WTC11 (cell line): Measurements from ENCODE around the gene LARGE1. TPM values are rescaled to one million over a fixed set of nuclear protein-coding genes. Genes with fewer than 3 reads are reported as not detected.

Experiments
- ATAC-seq: fragments of 200-7000 bp; cut with Tn5 transposase; 2 replicates; pipeline ENCODE4 v1.10.0; 2021; ENCODE audit warnings: mild to moderate bottlenecking, moderate library complexity
- CTCF ChIA-PET: fragments of 300-600 bp; sonication (Branson Sonifier 250); formaldehyde crosslinking; loops from one replicate; lab custom pipeline; 2021; ENCODE audit warnings: antibody characterized with exemption; lab: Charles Lee
- POLR2A ChIA-PET: fragments of 350-600 bp; sonication (Branson Sonifier 250); formaldehyde crosslinking; loops from one replicate; lab custom pipeline; 2021; ENCODE audit warnings: antibody characterized with exemption; lab: Charles Lee
- DNase-seq: peaks from one replicate; pipeline ENCODE4 v3.0.0; 2021; ENCODE audit warnings: low spot score
- H3K27ac Mint-ChIP-seq: 2 replicates; pipeline ENCODE4 v1.8.0; 2021; ENCODE audit warnings: mixed read lengths
- H3K27me3 Mint-ChIP-seq: 2 replicates; pipeline ENCODE4 v1.8.0; 2021; ENCODE audit warnings: low read depth, mild to moderate bottlenecking, moderate library complexity, mixed read lengths
- H3K36me3 Mint-ChIP-seq: 2 replicates; pipeline ENCODE4 v1.8.0; 2021; ENCODE audit warnings: mixed read lengths
- H3K4me1 Mint-ChIP-seq: 2 replicates; pipeline ENCODE4 v1.8.0; 2022; ENCODE audit warnings: mixed read lengths
- H3K4me3 Mint-ChIP-seq: 2 replicates; pipeline ENCODE4 v1.8.0; 2021; ENCODE audit warnings: mild to moderate bottlenecking, moderate library complexity, mixed read lengths
- H3K9me3 Mint-ChIP-seq: 2 replicates; pipeline ENCODE4 v1.8.0; 2021; ENCODE audit warnings: mixed read lengths
- AR ChIP-seq: fragments of 250-450 bp; sonication (Bioruptor Pico); IDR thresholded peaks from 2 replicates; pipeline ENCODE4 v1.9.0; 2021; ENCODE audit warnings: mild to moderate bottlenecking
- ATF1 ChIP-seq: sonication (generic); formaldehyde crosslinking; IDR thresholded peaks from 2 replicates; pipeline ENCODE4 v1.8.1; 2023; ENCODE audit warnings: mild to moderate bottlenecking, moderate library complexity, missing genetic modification reagents
- E2F1 ChIP-seq: sonication (generic); formaldehyde crosslinking; IDR thresholded peaks from 2 replicates; pipeline ENCODE4 v1.8.0; 2022; ENCODE audit warnings: mild to moderate bottlenecking, missing genetic modification reagents
- ERG ChIP-seq: fragments of 250-450 bp; sonication (Bioruptor Pico); IDR thresholded peaks from 2 replicates; pipeline ENCODE4 v1.8.0; 2021; ENCODE audit warnings: mild to moderate bottlenecking
- ESRRA ChIP-seq: sonication (generic); formaldehyde crosslinking; IDR thresholded peaks from 2 replicates; pipeline ENCODE4 v1.8.1; 2022; ENCODE audit warnings: mild to moderate bottlenecking, missing genetic modification reagents, borderline replicate concordance
- ETV6 ChIP-seq: sonication (generic); formaldehyde crosslinking; IDR thresholded peaks from 2 replicates; pipeline ENCODE4 v1.8.1; 2022; ENCODE audit warnings: mild to moderate bottlenecking, missing genetic modification reagents
- FOXK1 ChIP-seq: sonication (generic); formaldehyde crosslinking; IDR thresholded peaks from 2 replicates; pipeline ENCODE4 v1.8.0; 2022; ENCODE audit warnings: mild to moderate bottlenecking, moderate library complexity, missing genetic modification reagents
- FOXP1 ChIP-seq: sonication (generic); formaldehyde crosslinking; IDR thresholded peaks from 2 replicates; pipeline ENCODE4 v1.8.0; 2022; ENCODE audit warnings: missing genetic modification reagents, mild to moderate bottlenecking, moderate library complexity, borderline replicate concordance
- HMGXB4 ChIP-seq: sonication (generic); formaldehyde crosslinking; IDR thresholded peaks from 2 replicates; pipeline ENCODE4 v1.8.1; 2023; ENCODE audit warnings: mild to moderate bottlenecking, moderate library complexity, missing genetic modification reagents
- IRF2 ChIP-seq: sonication (generic); formaldehyde crosslinking; IDR thresholded peaks from 2 replicates; pipeline ENCODE4 v1.8.0; 2022; ENCODE audit warnings: low read depth, missing genetic modification reagents, borderline replicate concordance
- MLX ChIP-seq: sonication (generic); formaldehyde crosslinking; IDR thresholded peaks from 2 replicates; pipeline ENCODE4 v1.8.1; 2023; ENCODE audit warnings: mild to moderate bottlenecking, missing genetic modification reagents, moderate library complexity
- MXD4 ChIP-seq: fragments of 250-450 bp; sonication (Bioruptor Pico); IDR thresholded peaks from 2 replicates; pipeline ENCODE4 v1.8.0; 2021; ENCODE audit warnings: mild to moderate bottlenecking, moderate library complexity, borderline replicate concordance
- NR1H2 ChIP-seq: sonication (generic); formaldehyde crosslinking; IDR thresholded peaks from 2 replicates; pipeline ENCODE4 v1.9.0; 2021; ENCODE audit warnings: mild to moderate bottlenecking, moderate library complexity, missing genetic modification reagents
- NR2C2 ChIP-seq: sonication (generic); formaldehyde crosslinking; IDR thresholded peaks from 2 replicates; pipeline ENCODE4 v1.8.0; 2022; ENCODE audit warnings: mild to moderate bottlenecking, missing genetic modification reagents
- ZNF423 ChIP-seq: fragments of 250-450 bp; sonication (Bioruptor Pico); IDR thresholded peaks from 2 replicates; pipeline ENCODE4 v2.1.2; 2022; ENCODE audit warnings: mild to moderate bottlenecking, moderate library complexity
- total RNA-seq: library from RNA; stranded (reverse); gene quantifications from 3 replicates; pipeline ENCODE4 v1.2.3, GENCODE V29; 2021
- TF ChIP-seq, protein P1 (sequence below): sonication (generic); formaldehyde crosslinking; IDR thresholded peaks from 2 replicates; pipeline ENCODE4 v1.8.1; 2022; ENCODE audit warnings: low read depth, mild to moderate bottlenecking, moderate library complexity, missing genetic modification reagents, borderline replicate concordance
- TF ChIP-seq, protein P2 (sequence below): fragments of 250-450 bp; sonication (Bioruptor Pico); IDR thresholded peaks from 2 replicates; pipeline ENCODE4 v1.9.0; 2021; ENCODE audit warnings: mild to moderate bottlenecking, borderline replicate concordance

Gene LARGE1
- total RNA-seq, 1 experiment from 2014 or later, result 72.6 TPM

DNA sequence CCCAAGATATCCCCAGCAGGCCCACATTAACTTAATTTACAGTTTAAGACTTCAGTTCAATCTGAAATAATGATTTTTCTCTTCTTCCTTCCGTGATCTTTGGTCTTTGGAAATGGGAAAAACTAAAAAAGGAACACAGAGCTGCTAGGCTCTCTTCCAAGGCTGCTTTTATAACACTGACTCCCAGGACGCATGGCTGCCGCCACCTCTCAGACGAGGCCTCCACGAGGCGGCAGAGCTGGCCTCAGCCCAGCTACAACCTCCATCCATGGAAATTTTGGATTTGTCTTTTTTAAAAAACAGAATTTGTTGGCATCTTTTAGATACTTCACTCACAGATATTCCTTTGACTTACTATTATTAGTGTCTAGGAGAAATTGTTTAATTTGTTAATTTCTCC is 476.6 kb downstream of the LARGE1 start:
- POLR2A ChIA-PET, result no interaction called here
- ATAC-seq, result no peak
- CTCF ChIA-PET, result no interaction called here
- no peaks in the 10 kb centered on the region for H3K4me1 Mint-ChIP-seq
- H3K27ac Mint-ChIP-seq, result no peak overlapping the region
- DNase-seq, result no peak
- no peak for TF ChIP-seq ERG (CRISPR knock-in tag)
- no peak for TF ChIP-seq NR1H2 (CRISPR knock-in tag)
- no peak for TF ChIP-seq ESRRA (CRISPR knock-in tag)
- no peak for TF ChIP-seq MLX (CRISPR knock-in tag)
- TF ChIP-seq, protein P1, sequence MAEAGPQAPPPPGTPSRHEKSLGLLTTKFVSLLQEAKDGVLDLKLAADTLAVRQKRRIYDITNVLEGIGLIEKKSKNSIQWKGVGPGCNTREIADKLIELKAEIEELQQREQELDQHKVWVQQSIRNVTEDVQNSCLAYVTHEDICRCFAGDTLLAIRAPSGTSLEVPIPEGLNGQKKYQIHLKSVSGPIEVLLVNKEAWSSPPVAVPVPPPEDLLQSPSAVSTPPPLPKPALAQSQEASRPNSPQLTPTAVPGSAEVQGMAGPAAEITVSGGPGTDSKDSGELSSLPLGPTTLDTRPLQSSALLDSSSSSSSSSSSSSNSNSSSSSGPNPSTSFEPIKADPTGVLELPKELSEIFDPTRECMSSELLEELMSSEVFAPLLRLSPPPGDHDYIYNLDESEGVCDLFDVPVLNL, result no peak
- no peak for TF ChIP-seq FOXK1 (CRISPR knock-in tag)
- TF ChIP-seq FOXP1 (CRISPR knock-in tag), result no peak
- no peak for TF ChIP-seq MXD4 (CRISPR knock-in tag)
- no peak for TF ChIP-seq AR (CRISPR knock-in tag)
- TF ChIP-seq E2F1 (CRISPR knock-in tag), result no peak
- TF ChIP-seq ZNF423 (CRISPR knock-in tag), result no peak
- TF ChIP-seq HMGXB4 (CRISPR knock-in tag), result no peak
- no peak for TF ChIP-seq NR2C2 (CRISPR knock-in tag)
- TF ChIP-seq ETV6 (CRISPR knock-in tag), result no peak
- no peak for TF ChIP-seq ATF1 (CRISPR knock-in tag)
- TF ChIP-seq, protein P2, sequence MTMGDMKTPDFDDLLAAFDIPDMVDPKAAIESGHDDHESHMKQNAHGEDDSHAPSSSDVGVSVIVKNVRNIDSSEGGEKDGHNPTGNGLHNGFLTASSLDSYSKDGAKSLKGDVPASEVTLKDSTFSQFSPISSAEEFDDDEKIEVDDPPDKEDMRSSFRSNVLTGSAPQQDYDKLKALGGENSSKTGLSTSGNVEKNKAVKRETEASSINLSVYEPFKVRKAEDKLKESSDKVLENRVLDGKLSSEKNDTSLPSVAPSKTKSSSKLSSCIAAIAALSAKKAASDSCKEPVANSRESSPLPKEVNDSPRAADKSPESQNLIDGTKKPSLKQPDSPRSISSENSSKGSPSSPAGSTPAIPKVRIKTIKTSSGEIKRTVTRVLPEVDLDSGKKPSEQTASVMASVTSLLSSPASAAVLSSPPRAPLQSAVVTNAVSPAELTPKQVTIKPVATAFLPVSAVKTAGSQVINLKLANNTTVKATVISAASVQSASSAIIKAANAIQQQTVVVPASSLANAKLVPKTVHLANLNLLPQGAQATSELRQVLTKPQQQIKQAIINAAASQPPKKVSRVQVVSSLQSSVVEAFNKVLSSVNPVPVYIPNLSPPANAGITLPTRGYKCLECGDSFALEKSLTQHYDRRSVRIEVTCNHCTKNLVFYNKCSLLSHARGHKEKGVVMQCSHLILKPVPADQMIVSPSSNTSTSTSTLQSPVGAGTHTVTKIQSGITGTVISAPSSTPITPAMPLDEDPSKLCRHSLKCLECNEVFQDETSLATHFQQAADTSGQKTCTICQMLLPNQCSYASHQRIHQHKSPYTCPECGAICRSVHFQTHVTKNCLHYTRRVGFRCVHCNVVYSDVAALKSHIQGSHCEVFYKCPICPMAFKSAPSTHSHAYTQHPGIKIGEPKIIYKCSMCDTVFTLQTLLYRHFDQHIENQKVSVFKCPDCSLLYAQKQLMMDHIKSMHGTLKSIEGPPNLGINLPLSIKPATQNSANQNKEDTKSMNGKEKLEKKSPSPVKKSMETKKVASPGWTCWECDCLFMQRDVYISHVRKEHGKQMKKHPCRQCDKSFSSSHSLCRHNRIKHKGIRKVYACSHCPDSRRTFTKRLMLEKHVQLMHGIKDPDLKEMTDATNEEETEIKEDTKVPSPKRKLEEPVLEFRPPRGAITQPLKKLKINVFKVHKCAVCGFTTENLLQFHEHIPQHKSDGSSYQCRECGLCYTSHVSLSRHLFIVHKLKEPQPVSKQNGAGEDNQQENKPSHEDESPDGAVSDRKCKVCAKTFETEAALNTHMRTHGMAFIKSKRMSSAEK (CRISPR knock-in tag), result no peak
- TF ChIP-seq IRF2 (CRISPR knock-in tag), result no peak
- H3K4me3 Mint-ChIP-seq, result no peak overlapping the region
- H3K27me3 Mint-ChIP-seq, result no peaks in the 10 kb centered on the region
- no peaks in the 10 kb centered on the region for H3K36me3 Mint-ChIP-seq
- H3K9me3 Mint-ChIP-seq, result no peaks in the 10 kb centered on the region
